Fibroblast of pulmonary artery (primary cell): ENCODE results near the gene PRCP.
"Not testable (repeated sequence)": the region's sequence is repeated elsewhere in the genome, so short reads cannot be mapped to it uniquely, and the experiment has no call there.

ENCODE experiments used
- DNase-seq: peaks from one replicate; pipeline ENCODE4 v3.0.0-alpha.2; 2010; ENCODE audit warnings: low read depth
- H3K4me3 ChIP-seq: replicated peaks from 2 replicates; pipeline ENCODE4 v1.5.1; 2011; ENCODE audit warnings: low read depth, mild to moderate bottlenecking, control low read depth, low read length, moderate library complexity
- TF ChIP-seq, protein P1 (sequence below): IDR thresholded peaks from 2 replicates; pipeline ENCODE4 v1.5.1; 2011; ENCODE audit warnings: mild to moderate bottlenecking, control low read depth, low read length, inconsistent platforms; ENCODE audit errors: missing control alignments

PRCP gene

DNA sequence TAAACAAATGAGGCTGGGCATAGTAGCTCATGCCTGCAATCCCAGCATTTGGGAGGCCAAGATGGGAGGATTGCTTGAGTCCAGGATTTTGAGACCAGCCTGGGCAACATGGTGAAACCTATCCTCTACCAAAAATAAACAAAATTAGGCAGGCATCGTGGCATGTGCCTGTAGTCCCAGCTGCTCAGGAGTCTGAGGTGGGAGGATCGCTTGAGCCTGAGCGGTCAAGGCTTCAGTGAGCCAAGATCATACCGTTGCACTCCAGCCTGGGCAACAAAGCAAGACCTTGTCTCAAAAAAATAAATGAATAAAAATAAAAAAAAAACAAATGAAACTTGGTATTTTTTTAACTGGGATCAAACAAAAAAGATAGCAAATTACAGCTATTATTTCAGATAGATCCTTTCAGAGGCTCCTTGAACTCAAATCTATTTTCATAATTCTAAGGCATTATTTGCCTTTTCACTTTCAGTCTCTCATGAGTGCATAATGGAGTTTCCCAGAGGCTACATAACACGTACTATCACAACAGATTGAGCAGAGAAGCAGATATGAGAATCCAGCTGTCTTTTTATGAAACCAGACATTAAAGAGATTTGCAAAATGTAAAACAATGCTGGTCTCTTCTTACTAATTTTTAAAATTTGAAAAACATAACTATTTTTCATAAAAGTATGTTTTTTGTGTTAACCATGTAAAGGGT, 24.4 kb upstream of the PRCP start:
- no peak overlapping the region for H3K4me3 ChIP-seq
- TF ChIP-seq, protein P1, sequence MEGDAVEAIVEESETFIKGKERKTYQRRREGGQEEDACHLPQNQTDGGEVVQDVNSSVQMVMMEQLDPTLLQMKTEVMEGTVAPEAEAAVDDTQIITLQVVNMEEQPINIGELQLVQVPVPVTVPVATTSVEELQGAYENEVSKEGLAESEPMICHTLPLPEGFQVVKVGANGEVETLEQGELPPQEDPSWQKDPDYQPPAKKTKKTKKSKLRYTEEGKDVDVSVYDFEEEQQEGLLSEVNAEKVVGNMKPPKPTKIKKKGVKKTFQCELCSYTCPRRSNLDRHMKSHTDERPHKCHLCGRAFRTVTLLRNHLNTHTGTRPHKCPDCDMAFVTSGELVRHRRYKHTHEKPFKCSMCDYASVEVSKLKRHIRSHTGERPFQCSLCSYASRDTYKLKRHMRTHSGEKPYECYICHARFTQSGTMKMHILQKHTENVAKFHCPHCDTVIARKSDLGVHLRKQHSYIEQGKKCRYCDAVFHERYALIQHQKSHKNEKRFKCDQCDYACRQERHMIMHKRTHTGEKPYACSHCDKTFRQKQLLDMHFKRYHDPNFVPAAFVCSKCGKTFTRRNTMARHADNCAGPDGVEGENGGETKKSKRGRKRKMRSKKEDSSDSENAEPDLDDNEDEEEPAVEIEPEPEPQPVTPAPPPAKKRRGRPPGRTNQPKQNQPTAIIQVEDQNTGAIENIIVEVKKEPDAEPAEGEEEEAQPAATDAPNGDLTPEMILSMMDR = no peak
- DNase-seq = no peak

DNA sequence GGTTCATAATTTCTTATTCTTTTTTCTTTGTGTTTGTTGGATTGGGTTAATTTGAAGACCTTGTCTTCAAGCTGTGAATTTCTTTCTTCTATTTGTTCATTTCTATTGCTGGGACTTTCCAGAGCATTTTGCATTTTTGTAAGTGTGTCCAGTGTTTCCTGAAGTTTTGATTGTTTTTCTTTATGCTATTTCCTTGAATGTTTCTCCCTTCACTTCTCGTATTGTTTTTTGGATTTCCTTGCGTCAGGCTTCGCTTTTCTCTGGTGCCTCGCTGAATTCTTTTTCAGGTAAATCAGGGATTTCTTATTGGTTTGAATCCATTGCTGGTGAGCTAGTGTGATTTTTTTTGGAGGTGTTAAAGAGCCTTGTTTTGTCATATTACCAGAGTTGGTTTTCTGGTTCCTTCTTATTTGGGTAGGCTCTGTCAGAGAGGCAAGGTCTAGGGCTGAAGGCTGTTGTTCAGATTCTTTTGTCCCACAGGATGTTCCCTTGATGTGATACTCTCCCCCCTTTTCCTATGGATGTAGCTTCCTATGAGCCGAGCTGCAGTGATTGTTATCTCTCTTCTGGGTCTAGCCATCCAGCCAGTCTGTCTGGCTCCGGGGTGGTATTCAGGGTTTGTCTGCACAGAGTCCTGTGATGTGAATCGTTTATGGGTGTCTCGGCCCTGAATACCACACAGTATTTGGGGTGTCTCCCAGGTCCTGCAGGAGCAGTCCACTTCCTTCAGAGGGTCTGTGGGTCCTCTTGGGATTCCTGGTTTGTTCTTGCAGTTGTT, 22.4 kb upstream of the PRCP start:
- H3K4me3 ChIP-seq, DNase-seq: not testable (repeated sequence)

DNA sequence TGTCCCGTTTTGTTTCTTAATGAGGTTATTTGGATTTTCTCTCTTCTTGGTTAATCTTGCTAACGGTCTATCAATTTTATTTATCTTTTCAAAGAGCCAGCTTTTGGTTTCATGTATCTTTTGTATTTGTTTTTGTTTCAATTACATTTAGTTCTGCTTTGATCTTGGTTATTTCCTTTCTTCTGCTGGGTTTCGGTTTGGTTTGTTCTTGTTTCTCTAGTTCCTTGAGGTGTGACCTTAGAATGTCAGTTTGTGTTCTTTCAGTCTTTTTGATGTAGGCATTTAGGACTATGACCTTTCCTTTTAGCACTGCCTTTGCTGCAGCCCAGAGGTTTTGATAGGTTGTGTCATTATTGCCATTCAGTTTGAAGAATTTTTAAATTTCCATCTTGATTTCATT, 20.0 kb upstream of the PRCP start:
- H3K4me3 ChIP-seq, DNase-seq: not testable (repeated sequence)

DNA sequence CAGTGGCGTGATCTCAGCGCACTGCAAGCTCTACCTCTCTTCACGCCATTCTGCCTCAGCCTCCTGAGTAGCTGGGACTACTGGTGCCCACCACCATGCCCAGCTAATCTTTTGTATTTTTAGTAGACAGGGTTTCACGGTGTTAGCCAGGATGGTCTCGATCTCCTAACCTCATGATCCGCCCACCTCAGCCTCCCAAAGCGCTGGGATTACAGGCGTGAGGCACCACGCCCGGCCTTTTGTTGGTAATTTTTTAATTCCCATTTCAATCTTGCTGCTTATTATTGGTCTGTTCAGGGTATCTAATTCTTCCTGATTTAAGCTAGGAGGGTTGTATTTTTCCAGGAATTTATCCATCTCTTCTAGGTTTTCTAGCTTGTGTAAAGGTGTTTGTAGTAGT, 19.6 kb upstream of the PRCP start:
- not testable (repeated sequence) for H3K4me3 ChIP-seq, DNase-seq

DNA sequence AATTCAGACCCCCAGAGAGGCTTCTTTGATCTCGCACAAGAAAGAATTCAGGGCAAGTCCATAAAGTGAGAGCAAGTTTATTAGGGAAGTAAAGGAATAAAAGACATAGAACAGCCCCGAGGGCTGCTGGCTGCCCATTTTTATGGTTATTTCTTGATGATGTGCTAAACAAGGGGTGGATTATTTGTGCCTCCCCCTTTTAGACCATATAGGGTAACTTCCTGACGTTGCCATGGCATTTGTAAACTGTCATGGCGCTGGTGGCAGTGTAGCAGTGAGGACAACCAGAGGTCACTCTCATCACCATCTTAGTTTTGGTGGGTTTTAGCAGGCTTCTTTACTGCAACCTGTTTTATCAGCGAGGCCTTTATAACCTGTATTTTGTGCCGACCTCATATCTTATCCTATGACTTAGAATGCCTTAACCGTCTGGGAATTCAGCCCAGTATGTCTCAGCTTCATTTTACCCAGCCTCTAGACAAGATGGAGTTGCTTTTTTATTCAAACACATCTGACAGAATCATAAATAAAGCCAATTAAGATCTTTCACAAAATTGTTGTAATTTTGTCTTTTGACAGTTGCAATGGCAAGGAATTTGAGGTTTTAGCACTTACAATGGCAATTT, 8.9 kb upstream of the PRCP start:
- TF ChIP-seq, protein P1 = no peak
- H3K4me3 ChIP-seq = no peak overlapping the region
- no peak for DNase-seq

DNA sequence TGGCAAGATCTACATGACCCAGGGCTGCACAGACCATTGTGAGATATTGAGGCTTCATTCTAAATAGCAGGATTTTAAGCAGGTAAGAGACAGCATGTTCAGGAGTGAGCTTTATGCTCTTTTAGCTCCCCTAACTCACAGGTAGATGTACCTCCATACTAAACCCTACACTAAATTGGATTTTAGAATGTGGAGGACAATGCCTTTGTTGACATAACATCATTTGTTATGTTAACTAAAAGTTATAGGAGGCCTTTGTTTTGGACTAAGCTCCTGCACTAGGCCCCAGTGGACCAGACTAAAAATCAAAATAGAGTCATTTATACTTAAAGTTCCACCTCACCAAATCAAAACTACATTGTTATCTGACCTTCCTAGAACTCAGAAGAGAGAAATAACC, 8.1 kb upstream of the PRCP start:
- no peak for DNase-seq
- H3K4me3 ChIP-seq = no peak overlapping the region
- TF ChIP-seq, protein P1 = no peak

DNA sequence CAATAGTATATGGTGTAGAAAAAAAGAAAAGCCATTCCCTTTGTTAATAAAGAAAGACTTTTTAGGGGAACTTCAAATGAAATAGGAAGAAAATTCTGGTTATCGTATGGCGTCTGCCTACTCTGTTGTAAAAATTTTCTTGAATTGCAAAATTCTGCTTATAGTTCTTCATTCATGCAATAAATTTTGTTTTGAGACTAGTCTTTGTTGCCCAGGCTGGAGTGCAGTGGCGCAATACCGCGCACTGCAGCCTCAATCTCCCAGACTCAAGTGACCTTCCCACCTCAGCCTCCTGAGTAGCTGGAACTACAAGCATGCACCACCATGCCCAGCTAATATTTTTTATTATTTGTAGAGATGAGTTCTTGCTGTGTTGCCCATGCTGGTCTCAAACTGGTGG, 7.1 kb upstream of the PRCP start:
- DNase-seq = no peak
- no peak overlapping the region for H3K4me3 ChIP-seq
- TF ChIP-seq, protein P1 = no peak

DNA sequence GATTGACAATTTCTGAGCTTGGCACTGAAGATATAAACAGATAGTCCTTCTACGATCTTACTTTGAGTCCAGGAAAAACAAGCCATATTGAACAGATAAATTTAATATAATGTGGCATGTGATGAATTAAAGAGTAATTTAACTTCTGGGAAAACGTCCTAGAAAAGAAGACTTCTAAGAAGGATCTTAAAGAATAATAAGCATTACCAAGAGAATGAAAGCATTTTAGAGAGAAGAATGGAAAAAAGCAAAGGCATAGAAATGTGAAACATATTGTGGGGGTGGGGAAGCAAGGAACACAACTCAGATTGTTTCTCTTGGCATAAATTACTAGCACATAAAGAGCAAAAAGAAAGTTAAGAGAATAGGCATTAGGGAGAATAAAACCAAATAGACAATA, 6.7 kb upstream of the PRCP start:
- H3K4me3 ChIP-seq = no peak overlapping the region
- TF ChIP-seq, protein P1 = no peak
- no peak for DNase-seq
